Superior temporal gyrus (tissue), 1 donor: ENCODE results near the gene HTRA2.

ENCODE experiments used
- DNase-seq: peaks from one replicate; pipeline ENCODE4 v3.0.0-alpha.2; 2016; ENCODE audit errors: extremely low spot score

The HTRA2 gene

GRCh38 chr2:74500578-74500946 is 29.2 kb upstream of the HTRA2 start:
- no peak for DNase-seq

GRCh38 chr2:74501335-74502071 is 28.2 kb upstream of the HTRA2 start:
- no peak for DNase-seq

- DNase-seq, result no peak
These were observed 27.5 kb upstream of the HTRA2 start for GRCh38 chr2:74502147-74502719.

GRCh38 chr2:74502720-74503505 is 26.8 kb upstream of the HTRA2 start:
- DNase-seq, result no peak

- DNase-seq, result no peak
These were observed 25.9 kb upstream of the HTRA2 start for GRCh38 chr2:74503506-74504475.

GRCh38 chr2:74504591-74504990 is 25.1 kb upstream of the HTRA2 start:
- no peak for DNase-seq

GRCh38 chr2:74505448-74506246 is 24.1 kb upstream of the HTRA2 start:
- no peak for DNase-seq

GRCh38 chr2:74507145-74507925 is 22.4 kb upstream of the HTRA2 start, which contains the start of gene PCGF1:
TSS of gene PCGF1 (minus strand) at chr2:74507695. CDS start at chr2:74507668, 27 bp downstream.
- DNase-seq, result peak; percentile 99

- DNase-seq, result no peak
These were observed 21.7 kb upstream of the HTRA2 start for GRCh38 chr2:74507926-74508520.

GRCh38 chr2:74510272-74510671 is 19.5 kb upstream of the HTRA2 start:
- DNase-seq, result no peak

GRCh38 chr2:74511104-74511989 is 18.4 kb upstream of the HTRA2 start:
- DNase-seq, result no peak

- DNase-seq, result no peak
These were observed 16.8 kb upstream of the HTRA2 start for GRCh38 chr2:74512744-74513604.

- DNase-seq, result no peak
These were observed 15.9 kb upstream of the HTRA2 start for GRCh38 chr2:74513605-74514367.

- no peak for DNase-seq
These were observed 15.1 kb upstream of the HTRA2 start, which contains the start of gene TLX2 for GRCh38 chr2:74514368-74515270. TSS of gene TLX2 (plus strand) at chr2:74514450. CDS start at chr2:74514807, 357 bp downstream.

- no peak for DNase-seq
These were observed 14.3 kb upstream of the HTRA2 start for GRCh38 chr2:74515271-74515980.
